ENCODE data around the gene LGR5. TPM values are rescaled to one million over a fixed set of nuclear protein-coding genes. Genes with fewer than 3 reads are reported as not detected.

Gene LGR5
- total RNA-seq, 1 experiment from 2014 or later: 0.06 TPM

- no peak for DNase-seq (ENCODE audit: low read depth)
Measured at GRCh38 chr12:71591601-71592000, 152.0 kb downstream of the LGR5 start.

GRCh38 chr12:71592841-71593240 lies 153.2 kb downstream of the LGR5 start:
- no peak for DNase-seq (ENCODE audit: low read depth)

GRCh38 chr12:71594214-71594948 lies 154.8 kb downstream of the LGR5 start:
- peak; percentile 38 for DNase-seq (ENCODE audit: low read depth)

GRCh38 chr12:71599210-71599609 lies 159.6 kb downstream of the LGR5 start:
- no peak for DNase-seq (ENCODE audit: low read depth)

GRCh38 chr12:71601546-71601945 lies 161.9 kb downstream of the LGR5 start:
- no peak for DNase-seq (ENCODE audit: low read depth)

GRCh38 chr12:71602761-71603577 lies 163.4 kb downstream of the LGR5 start:
- no peak for DNase-seq (ENCODE audit: low read depth)

- no peak for DNase-seq (ENCODE audit: low read depth)
Measured at GRCh38 chr12:71605039-71605438, 165.4 kb downstream of the LGR5 start.

GRCh38 chr12:71607494-71608330 lies 168.1 kb downstream of the LGR5 start:
- no peak for DNase-seq (ENCODE audit: low read depth)

- no peak for DNase-seq (ENCODE audit: low read depth)
Measured at GRCh38 chr12:71610031-71610795, 170.6 kb downstream of the LGR5 start.

- no peak for DNase-seq (ENCODE audit: low read depth)
Measured at GRCh38 chr12:71621938-71622337, 182.3 kb downstream of the LGR5 start.

GRCh38 chr12:71625476-71625875 lies 185.9 kb downstream of the LGR5 start:
- no peak for DNase-seq (ENCODE audit: low read depth)

GRCh38 chr12:71626098-71626497 lies 186.5 kb downstream of the LGR5 start:
- DNase-seq (ENCODE audit: low read depth): no peak

GRCh38 chr12:71626768-71627167 lies 187.2 kb downstream of the LGR5 start:
- peak; percentile 47 for DNase-seq (ENCODE audit: low read depth)

GRCh38 chr12:71627438-71628002 lies 187.9 kb downstream of the LGR5 start:
- DNase-seq (ENCODE audit: low read depth): no peak

Other genes with a start within 250 kb of the LGR5 start
- gene ZFC3H1, start 224.1 kb downstream of the LGR5 start, total RNA-seq (2014; rRNA removed): 7.2 and 15.3 TPM in 2 replicates
- 3.0 and 6.3 TPM in 2 replicates for gene THAP2, start 224.5 kb downstream of the LGR5 start, total RNA-seq (2014; rRNA removed)
- gene TMEM19, start 246.3 kb downstream of the LGR5 start, total RNA-seq (2014; rRNA removed): 46.6 and 53.1 TPM in 2 replicates

Measured in LHCN-M2 (cell line).